OCI-LY7 (cell line): ENCODE data around the gene FRAT1. TPM values are rescaled to one million over a fixed set of nuclear protein-coding genes. Genes with fewer than 3 reads are reported as not detected.

ENCODE experiments used
- BruUV-seq: library from RNA; stranded (reverse); fragments of 400-500 nt; replicated peaks from 2 replicates; lab custom pipeline; 2021; lab: Mats Ljungman, UMichigan
- CTCF ChIA-PET: fragments of 300-600 bp; sonication (Branson Sonifier 250); formaldehyde crosslinking; loops from one replicate; lab custom pipeline; 2022; ENCODE audit warnings: antibody characterized with exemption; ENCODE audit not compliant: unreplicated experiment; lab: Charles Lee
- POLR2A ChIA-PET: fragments of 300-600 bp; sonication (Branson Sonifier 250); formaldehyde crosslinking; loops from one replicate; lab custom pipeline; 2022; ENCODE audit warnings: antibody characterized with exemption; lab: Charles Lee
- DNase-seq: peaks from one replicate; pipeline ENCODE4 v3.0.0-alpha.2; 2015; ENCODE audit warnings: low spot score
- H2AFZ ChIP-seq: fragments of 200-600 bp; sonication (generic), shearing (Covaris generic); 2 replicates; pipeline ENCODE4 v1.6.1; 2014; ENCODE audit warnings: mild to moderate bottlenecking, antibody characterized with exemption, low read length, moderate library complexity
- H3K27ac ChIP-seq: fragments of 200-600 bp; sonication (generic); 2 replicates; pipeline ENCODE4 v1.5.1; 2014; ENCODE audit warnings: mixed run types, low read depth, mild to moderate bottlenecking, moderate library complexity, low read length, inconsistent platforms; ENCODE audit not compliant: poor library complexity, severe bottlenecking
- H3K36me3 ChIP-seq: fragments of 200-600 bp; sonication (generic); 2 replicates; pipeline ENCODE4 v1.6.1; 2014; ENCODE audit warnings: mild to moderate bottlenecking, antibody characterized with exemption, low read length, moderate library complexity, mixed read lengths; ENCODE audit not compliant: insufficient read depth
- H3K4me1 ChIP-seq: fragments of 200-600 bp; sonication (generic); 2 replicates; pipeline ENCODE4 v1.5.1; 2014; ENCODE audit warnings: mild to moderate bottlenecking, low read length; ENCODE audit not compliant: insufficient read depth, poor library complexity, severe bottlenecking
- H3K4me2 ChIP-seq: fragments of 200-600 bp; sonication (generic); 2 replicates; pipeline ENCODE4 v1.6.1; 2014; ENCODE audit warnings: mild to moderate bottlenecking, low read length
- H3K4me3 ChIP-seq: fragments of 200-600 bp; sonication (generic); 2 replicates; pipeline ENCODE4 v1.5.1; 2014; ENCODE audit warnings: mild to moderate bottlenecking, low read depth, low read length; ENCODE audit not compliant: poor library complexity, severe bottlenecking
- H3K79me2 ChIP-seq: fragments of 200-600 bp; sonication (generic); 2 replicates; pipeline ENCODE4 v1.6.1; 2016; ENCODE audit warnings: low read depth, mild to moderate bottlenecking, low read length, moderate library complexity, mixed read lengths; ENCODE audit not compliant: insufficient read depth
- H3K9me2 ChIP-seq: fragments of 200-600 bp; sonication (generic); 2 replicates; pipeline ENCODE4 v1.6.1; 2016; ENCODE audit warnings: mild to moderate bottlenecking, low read length, mixed read lengths; ENCODE audit not compliant: insufficient read depth
- H3K9me3 ChIP-seq: fragments of 200-600 bp; sonication (generic); 2 replicates; pipeline ENCODE4 v1.6.1; 2014; ENCODE audit warnings: mild to moderate bottlenecking, mixed run types, low read length, mixed read lengths
- H4K20me1 ChIP-seq: fragments of 200-600 bp; sonication (generic); 2 replicates; pipeline ENCODE4 v1.6.1; 2014; ENCODE audit warnings: mild to moderate bottlenecking, antibody characterized with exemption, low read length, moderate library complexity, mixed read lengths; ENCODE audit not compliant: insufficient read depth
- EZH2phosphoT487 ChIP-seq: fragments of 200-600 bp; sonication (generic); IDR thresholded peaks from 2 replicates; pipeline ENCODE4 v1.6.1; 2018; ENCODE audit warnings: low read depth, borderline replicate concordance, mild to moderate bottlenecking, mixed run types, antibody characterized with exemption, low read length, moderate library complexity, mixed read lengths
- intact Hi-C: fragments of 100-400 bp; cut with micrococcal nuclease; formaldehyde crosslinking; loops from one replicate; pipeline ENCODE4 v1.10.0; 2022; ENCODE audit not compliant: unreplicated experiment
- total RNA-seq, 2 experiments: library from RNA; depleted of rRNA in 1 of 2; stranded (reverse); fragments of >200 nt in 1 of 2; shearing (Covaris generic) in 1 of 2; gene quantifications; 2 replicates each; pipeline ENCODE4 v1.2.3, GENCODE V29; 2014 to 2022
- TF ChIP-seq, protein P1 (sequence below): fragments of 200-600 bp; sonication (generic); conservative IDR thresholded peaks from 2 replicates; pipeline ENCODE4 v1.5.1; 2014; ENCODE audit warnings: mild to moderate bottlenecking, antibody characterized with exemption, low read length, moderate library complexity, mixed read lengths

Gene FRAT1
- total RNA-seq, 2 experiments from 2014 or later: 7.0 to 12.2 TPM

DNA sequence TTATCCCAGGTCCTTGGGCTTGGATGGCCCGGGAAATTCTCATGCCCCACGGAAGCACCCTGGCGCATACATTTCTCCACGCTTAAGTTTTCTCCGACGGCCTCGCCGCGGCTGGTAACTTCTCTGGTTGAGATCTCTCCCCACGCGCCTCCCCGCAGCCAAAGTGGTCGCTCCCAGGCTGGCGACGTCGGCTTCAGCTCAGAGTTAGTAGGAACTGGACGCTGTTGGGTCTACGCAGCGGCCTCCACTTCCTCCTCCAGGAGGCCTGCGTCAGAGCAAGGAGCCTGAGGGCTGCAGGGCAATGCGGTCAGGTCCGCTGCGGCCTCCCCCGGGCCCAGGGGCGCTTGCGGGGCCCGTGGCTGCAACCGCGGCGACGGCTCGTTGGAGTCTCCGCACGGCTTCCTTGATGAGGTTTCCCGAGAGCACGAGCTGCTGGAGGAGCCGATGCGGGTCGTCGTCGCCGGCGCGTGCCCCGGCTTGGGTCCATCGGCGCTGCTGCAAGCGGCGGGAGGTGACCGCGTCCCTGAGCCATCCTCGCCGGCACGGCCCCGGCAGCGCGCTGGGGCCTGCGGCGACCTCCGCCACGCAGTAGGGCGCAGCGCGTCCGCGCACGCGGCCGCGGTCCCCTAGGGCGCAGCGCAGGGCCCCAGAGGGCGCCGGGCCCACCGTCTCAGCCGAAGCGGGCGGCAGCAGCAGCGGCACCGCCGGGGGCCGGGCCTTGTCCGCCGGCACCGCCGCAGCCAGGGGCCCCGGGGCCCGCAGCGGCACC lies 14.7 kb downstream of the FRAT1 start:
- Histone ChIP-seq H3K79me2 (no peaks in the 10 kb centered on the region; the same call in 1 of the 2 replicates), H3K4me2 (peak overlapping the region; percentile 78), H4K20me1 (no peaks in the 10 kb centered on the region), H3K27ac (no peak overlapping the region), H3K36me3 (peaks cover 3% of the 10 kb centered on the region; the same call in 1 of the 2 replicates), H2AFZ (peak overlapping the region; percentile 97; the same call in 1 of the 2 replicates), H3K4me1 (peaks cover 48% of the 10 kb centered on the region), H3K9me2 (no peaks in the 10 kb centered on the region), H3K4me3 (peak overlapping the region; percentile 76), H3K9me3 (no peaks in the 10 kb centered on the region)
- BruUV-seq: no TSS peak
- POLR2A ChIA-PET: interaction anchor here (0.8 to 1.5 kb wide), 6 partner anchors 9 to 56 kb away, joined by 3 to 4 read pairs (median 3); partner anchors contain the start of gene FRAT1
- intact Hi-C loops: loop anchor here (2.0 to 5.0 kb wide), 2 partner anchors 55 to 69 kb away; partner anchors contain the start of gene RRP12
- CTCF ChIA-PET: interaction anchor here (0.6 to 0.9 kb wide), 4 partner anchors 12 to 56 kb away, joined by 3 read pairs; no protein-coding TSS in a partner anchor
- TF ChIP-seq EZH2phosphoT487: no peak
- TF ChIP-seq, protein P1, sequence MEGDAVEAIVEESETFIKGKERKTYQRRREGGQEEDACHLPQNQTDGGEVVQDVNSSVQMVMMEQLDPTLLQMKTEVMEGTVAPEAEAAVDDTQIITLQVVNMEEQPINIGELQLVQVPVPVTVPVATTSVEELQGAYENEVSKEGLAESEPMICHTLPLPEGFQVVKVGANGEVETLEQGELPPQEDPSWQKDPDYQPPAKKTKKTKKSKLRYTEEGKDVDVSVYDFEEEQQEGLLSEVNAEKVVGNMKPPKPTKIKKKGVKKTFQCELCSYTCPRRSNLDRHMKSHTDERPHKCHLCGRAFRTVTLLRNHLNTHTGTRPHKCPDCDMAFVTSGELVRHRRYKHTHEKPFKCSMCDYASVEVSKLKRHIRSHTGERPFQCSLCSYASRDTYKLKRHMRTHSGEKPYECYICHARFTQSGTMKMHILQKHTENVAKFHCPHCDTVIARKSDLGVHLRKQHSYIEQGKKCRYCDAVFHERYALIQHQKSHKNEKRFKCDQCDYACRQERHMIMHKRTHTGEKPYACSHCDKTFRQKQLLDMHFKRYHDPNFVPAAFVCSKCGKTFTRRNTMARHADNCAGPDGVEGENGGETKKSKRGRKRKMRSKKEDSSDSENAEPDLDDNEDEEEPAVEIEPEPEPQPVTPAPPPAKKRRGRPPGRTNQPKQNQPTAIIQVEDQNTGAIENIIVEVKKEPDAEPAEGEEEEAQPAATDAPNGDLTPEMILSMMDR: 0 out of 2 replicates have a peak, but pooled peaks have one; percentile 19
- peak; percentile 43 for DNase-seq

DNA sequence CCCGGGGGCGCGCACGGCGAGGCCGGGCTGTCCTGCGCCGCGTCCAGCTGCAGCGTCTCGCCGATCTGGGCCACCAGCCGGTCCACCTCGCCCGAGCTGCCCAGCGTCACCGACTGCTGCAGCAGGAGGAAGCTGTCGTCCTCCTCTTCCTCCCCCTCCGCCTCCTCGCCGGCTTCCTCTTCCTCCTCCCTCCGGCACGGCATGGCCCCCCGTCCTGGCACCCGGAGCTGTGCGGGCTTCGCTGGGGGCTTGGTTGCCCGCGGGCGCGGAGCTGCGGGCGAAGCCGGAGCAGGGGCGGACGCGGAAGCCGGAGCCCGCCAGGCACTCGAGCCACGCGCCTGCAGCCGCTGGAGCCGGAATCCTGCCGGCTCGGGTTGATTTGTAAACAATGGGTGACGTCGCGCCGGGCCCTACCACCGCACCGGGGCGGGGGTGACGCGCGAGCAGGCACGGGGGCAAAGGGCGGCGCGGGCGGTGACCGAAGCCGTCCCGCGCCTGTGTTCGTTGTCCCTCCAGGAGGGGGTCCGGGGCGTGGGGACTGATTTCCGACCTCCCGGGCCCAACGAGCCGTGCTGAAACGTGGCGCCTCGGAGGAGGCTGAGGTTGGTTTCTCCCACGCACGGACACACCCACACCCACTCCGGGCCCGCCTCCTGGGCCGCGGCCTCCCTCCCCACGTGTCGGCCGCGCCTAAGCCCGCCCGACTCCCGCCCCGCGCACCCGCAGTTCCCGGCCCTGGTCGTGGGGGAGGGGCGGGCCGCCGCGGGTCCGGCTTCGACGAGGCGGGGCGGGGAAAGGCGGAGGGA lies 15.5 kb downstream of the FRAT1 start, which contains the start of gene FRAT2:
TSS of gene FRAT2 (minus strand) at position 360 of the 806 bp plus-strand sequence. CDS start at position 203, 157 bp downstream.
- peak within 1 kb of the TSS; percentile 97 for H2AFZ ChIP-seq
- intact Hi-C loops: loop anchor here (5.0 kb wide), 1 partner anchor 68 kb away; the partner anchor contains the start of gene RRP12
- TF ChIP-seq, protein P1: no peak
- no peak for TF ChIP-seq EZH2phosphoT487
- peaks cover 48% of the 10 kb centered on the region for H3K4me1 ChIP-seq
- no peaks in the 10 kb centered on the region for H3K9me3 ChIP-seq
- peak within 1 kb of the TSS; percentile 78 for H3K4me2 ChIP-seq
- peak within 1 kb of the TSS; percentile 54 for H3K27ac ChIP-seq
- no peaks in the 10 kb centered on the region for H3K9me2 ChIP-seq
- ChIA-PET POLR2A (no interaction called here), CTCF (no interaction called here)
- DNase-seq: peak; percentile 93
- H3K79me2 ChIP-seq: no peaks in the 10 kb centered on the region; the same call in 1 of the 2 replicates
- no peaks in the 10 kb centered on the region for H3K36me3 ChIP-seq
- no TSS peak for BruUV-seq
- H4K20me1 ChIP-seq: no peaks in the 10 kb centered on the region
- H3K4me3 ChIP-seq: peak within 1 kb of the TSS; percentile 76
